Lung (tissue), 12 donors: ENCODE data around the gene APOC4. TPM values are rescaled to one million over a fixed set of nuclear protein-coding genes. Genes with fewer than 3 reads are reported as not detected.

ENCODE experiments used
- ATAC-seq: fragments of 200-7000 bp; cut with Tn5 transposase; one replicate; pipeline ENCODE4 v1.9.1; 2020; ENCODE audit warnings: moderate number of reproducible peaks; ENCODE audit not compliant: insufficient read depth, low FRiP score
- DNase-seq, 3 donors: peaks; one replicate each; pipeline ENCODE4 v3.0.0-alpha.2; 2013 to 2017
- H3K27ac ChIP-seq, 2 donors: one replicate each; pipeline ENCODE4 v1.5.1; 2013; ENCODE audit warnings: mild to moderate bottlenecking in 2 of 2, moderate library complexity in 2 of 2, control low read depth in 1 of 2, inconsistent platforms in 1 of 2, low read depth in 1 of 2, low read length in 1 of 2
- H3K27me3 ChIP-seq, 3 donors: one replicate each; pipeline ENCODE4 v1.5.1; 2013; ENCODE audit warnings: low read length in 2 of 3; ENCODE audit not compliant: control insufficient read depth in 3 of 3, insufficient read depth in 3 of 3
- H3K36me3 ChIP-seq, 4 donors: one replicate each; pipeline ENCODE4 v1.5.1; 2013; ENCODE audit warnings: low read length in 4 of 4, mild to moderate bottlenecking in 1 of 4, moderate library complexity in 1 of 4; ENCODE audit not compliant: control insufficient read depth in 4 of 4, insufficient read depth in 4 of 4
- H3K4me1 ChIP-seq, 5 donors: one replicate each; pipeline ENCODE4 v1.5.1; 2013; ENCODE audit warnings: low read length in 5 of 5, mild to moderate bottlenecking in 2 of 5, moderate library complexity in 1 of 5; ENCODE audit not compliant: control insufficient read depth in 5 of 5, insufficient read depth in 5 of 5
- H3K4me3 ChIP-seq: one replicate; pipeline ENCODE4 v1.5.1; 2013; ENCODE audit warnings: mild to moderate bottlenecking, control low read depth, moderate library complexity
- H3K9ac ChIP-seq, 2 donors: one replicate each; pipeline ENCODE4 v1.5.1; 2013; ENCODE audit warnings: low read length in 2 of 2, control low read depth in 1 of 2; ENCODE audit not compliant: insufficient read depth in 1 of 2
- H3K9me3 ChIP-seq, 4 donors: one replicate each; pipeline ENCODE4 v1.5.1; 2013; ENCODE audit warnings: low read length in 3 of 4, mild to moderate bottlenecking in 1 of 4, moderate library complexity in 1 of 4; ENCODE audit not compliant: control insufficient read depth in 4 of 4, insufficient read depth in 3 of 4
- CTCF ChIP-seq: IDR thresholded peaks from 2 replicates; pipeline ENCODE4 v1.5.1; 2012; ENCODE audit warnings: mild to moderate bottlenecking; ENCODE audit errors: control extremely low read depth, extremely low read depth
- WGBS, 2 donors: extraction: QIAGEN DNeasy Blood & Tissue Kit; methylation state at CpG; one replicate each; pipeline ENCODE4 v1.1.7; 2013; 5-methylcytosine and 5-hydroxymethylcytosine counted together
- polyA plus RNA-seq, 2 donors: library from polyadenylated mRNA; stranded (reverse); fragments of 200-250 nt; gene quantifications; one replicate each; pipeline ENCODE4 v1.2.1, GENCODE V29; 2013
- total RNA-seq, 2 donors: library from RNA; depleted of rRNA in 1 of 2; stranded (reverse); fragments of >200 nt in 1 of 2; gene quantifications; one replicate each; pipeline ENCODE4 v1.2.1, GENCODE V29; 2014 to 2021
- donor health status: control.
- donor health status: control.
- donor health status: Bipolar disorder and iron deficiency.
- donor health status: healthy.
- donor health status: DM: yes; HTN: yes; CAD: no.

Gene APOC4
- total and polyA plus RNA-seq, 4 donors, result 0.98 TPM; not detected in 3

DNA sequence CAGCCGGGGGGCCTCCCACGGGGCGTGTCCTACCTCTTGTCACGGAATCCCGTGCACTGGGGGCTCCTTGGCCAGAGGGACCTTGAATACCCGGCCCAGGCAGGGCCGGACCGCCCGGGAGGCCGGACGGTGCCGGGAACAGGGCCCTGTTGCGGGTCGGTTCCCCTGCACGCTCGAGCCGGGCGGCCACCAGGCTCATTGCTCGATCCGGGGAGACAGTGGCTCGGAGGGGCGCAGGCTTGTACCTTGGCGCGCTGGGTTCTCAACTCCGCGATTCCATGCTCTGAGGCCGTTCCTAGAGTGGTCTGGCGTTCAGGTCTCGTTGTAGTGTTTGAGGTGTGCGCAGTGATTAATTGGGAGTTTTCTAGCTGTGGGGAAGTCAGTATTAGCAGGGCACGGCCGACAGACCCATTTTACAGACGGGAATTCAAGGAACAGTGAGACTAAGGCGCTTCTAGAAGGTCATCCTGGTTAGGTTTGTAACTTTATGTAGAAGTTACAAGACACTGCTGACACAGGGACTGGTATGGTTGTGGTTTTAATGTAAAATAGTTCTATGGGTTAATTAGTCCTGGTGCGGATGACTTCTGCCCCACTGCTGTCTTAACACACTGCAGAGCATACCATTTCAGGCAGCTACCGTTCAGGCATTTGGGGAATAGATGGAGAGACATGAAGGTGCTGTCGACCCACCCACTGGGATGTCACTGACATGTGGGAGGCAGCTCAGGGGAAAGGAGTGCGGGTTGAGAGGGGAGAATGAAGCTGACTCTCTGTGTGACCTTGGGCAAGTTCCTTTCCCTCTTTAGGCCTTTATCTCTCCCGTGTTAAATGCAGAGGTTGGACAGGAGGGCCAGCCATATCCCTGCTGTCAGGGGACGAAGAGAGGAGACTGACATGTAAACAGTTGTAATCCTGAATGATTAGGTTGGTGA lies 13.7 kb downstream of the APOC4 start:
- DNase-seq, result peak in 1 of 3 donors; percentile 2
- Histone ChIP-seq H3K9ac (peak overlapping the region; percentile 82 to 88), H3K4me3 (peak overlapping the region; percentile 100), H3K27me3 (no peaks in the 10 kb centered on the region), H3K36me3 (peaks cover 0 to 3% (median 1%) of the 10 kb centered on the region in 4 donors), H3K9me3 (no peaks in the 10 kb centered on the region), H3K4me1 (peaks cover 0 to 26% (median 6%) of the 10 kb centered on the region in 5 donors), H3K27ac (peak overlapping the region; percentile 69 to 82)
- WGBS, 2 donors, result 3 to 5% methylated on average over 37 to 40 of the region's 40 CpGs
- TF ChIP-seq CTCF, result no peak
- ATAC-seq, result peak; percentile 7

DNA sequence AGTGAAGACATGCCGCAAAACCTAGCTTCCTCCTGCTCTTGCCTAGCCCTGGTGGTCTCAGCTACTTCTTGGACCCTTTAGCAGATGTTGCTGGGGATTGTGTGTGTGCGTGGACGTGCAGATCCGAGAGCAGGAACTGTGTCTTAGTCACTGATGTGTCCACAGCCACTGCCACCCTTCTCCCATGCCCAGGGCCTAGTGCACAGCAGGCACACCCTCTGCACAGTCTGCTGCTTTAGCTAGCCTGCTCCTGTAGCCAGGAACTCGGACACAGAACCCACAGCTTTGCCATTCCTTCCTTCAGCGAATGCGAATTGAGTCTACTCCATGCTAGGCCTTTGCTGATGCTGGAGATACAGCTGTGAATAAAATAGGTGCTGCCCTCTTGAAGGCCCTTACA lies 15.5 kb downstream of the APOC4 start:
- Histone ChIP-seq H3K9ac (no peak overlapping the region), H3K27ac (no peak overlapping the region), H3K36me3 (peaks cover 2 to 8% (median 4%) of the 10 kb centered on the region in 4 donors), H3K27me3 (no peaks in the 10 kb centered on the region), H3K9me3 (no peaks in the 10 kb centered on the region), H3K4me1 (peaks cover 0 to 20% (median 6%) of the 10 kb centered on the region in 5 donors), H3K4me3 (no peak overlapping the region)
- no peak for TF ChIP-seq CTCF
- ATAC-seq (no peak), DNase-seq (no peak)
- 82 to 84% methylated on average over 7 of the region's 7 CpGs for WGBS, 2 donors

DNA sequence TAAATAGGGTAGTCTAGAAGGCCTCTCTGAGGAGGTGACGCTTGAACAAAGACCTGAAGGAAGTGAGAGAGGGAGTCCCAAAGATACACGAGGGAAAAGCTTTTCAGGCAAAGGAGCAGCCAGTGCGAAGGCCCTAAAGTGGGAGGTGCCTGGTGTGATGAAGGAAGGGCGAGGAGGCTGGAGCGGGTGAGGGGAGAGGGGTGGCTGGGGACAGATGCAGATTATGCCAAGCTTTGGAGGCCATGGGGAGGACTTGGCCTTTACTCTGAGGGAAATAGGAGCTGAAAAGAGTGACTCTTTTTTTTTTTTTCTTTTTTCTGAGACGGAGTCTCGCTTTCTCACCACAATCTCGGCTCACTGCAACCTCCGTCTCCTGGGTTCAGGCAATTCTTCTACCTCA lies 16.1 kb downstream of the APOC4 start:
- H3K27ac ChIP-seq, result no peak overlapping the region
- no peaks in the 10 kb centered on the region for H3K27me3 ChIP-seq
- no peak for TF ChIP-seq CTCF
- H3K9me3 ChIP-seq, result no peaks in the 10 kb centered on the region
- H3K4me1 ChIP-seq, result peaks cover 0 to 20% (median 6%) of the 10 kb centered on the region in 5 donors
- H3K36me3 ChIP-seq, result peaks cover 2 to 8% (median 4%) of the 10 kb centered on the region in 4 donors
- ATAC-seq, result no peak
- 83 to 87% methylated on average over 9 of the region's 9 CpGs for WGBS, 2 donors
- no peak for DNase-seq
- no peak overlapping the region for H3K9ac ChIP-seq
- no peak overlapping the region for H3K4me3 ChIP-seq
